ENCODE results near the gene PADI3. TPM values are rescaled to one million over a fixed set of nuclear protein-coding genes. Genes with fewer than 3 reads are reported as not detected.

The PADI3 gene
- total RNA-seq, 1 experiment from 2014 or later: 0.61 TPM

DNA sequence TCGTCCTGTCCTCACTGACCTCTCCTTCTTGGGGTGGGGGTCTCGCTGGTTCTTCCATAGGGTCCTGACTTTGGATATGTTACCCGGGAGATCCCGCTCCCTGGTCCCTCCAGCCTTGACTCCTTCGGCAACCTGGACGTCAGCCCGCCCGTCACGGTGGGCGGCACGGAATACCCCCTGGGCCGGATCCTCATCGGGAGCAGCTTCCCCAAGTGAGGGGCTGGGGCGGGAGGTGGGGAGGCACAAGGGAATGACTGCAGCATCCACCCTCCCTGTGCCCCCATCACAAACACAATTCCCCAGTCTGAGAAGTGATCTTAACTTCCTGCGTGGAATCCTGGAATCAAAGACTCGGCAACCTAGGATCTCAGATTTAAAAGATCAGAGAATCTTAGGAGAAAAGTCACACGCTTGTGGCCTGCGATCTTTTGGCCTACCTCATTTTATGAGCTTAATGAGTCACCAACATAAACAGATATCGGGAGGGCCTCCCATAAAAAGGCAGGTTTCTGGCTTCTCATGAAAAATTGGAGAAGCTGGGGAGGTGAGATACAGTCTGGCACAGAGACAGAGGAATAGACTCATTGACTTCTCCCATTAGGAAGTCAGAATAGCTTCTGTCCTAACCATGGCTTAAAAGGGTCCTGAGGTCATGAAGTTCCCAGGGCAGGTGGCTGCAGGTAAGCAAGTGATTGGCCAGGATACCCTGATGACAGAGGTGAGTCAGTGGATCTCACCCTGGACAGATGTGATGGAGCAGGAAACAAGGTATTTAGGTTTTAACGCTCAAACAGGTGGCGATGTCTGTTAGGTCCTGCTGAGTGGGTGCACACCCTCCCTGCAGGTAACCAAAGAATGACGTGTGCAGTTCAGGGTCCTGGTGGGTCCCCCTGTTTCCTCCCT, 15.9 kb upstream of the PADI3 start (continued):
- TF ChIP-seq, protein P1, sequence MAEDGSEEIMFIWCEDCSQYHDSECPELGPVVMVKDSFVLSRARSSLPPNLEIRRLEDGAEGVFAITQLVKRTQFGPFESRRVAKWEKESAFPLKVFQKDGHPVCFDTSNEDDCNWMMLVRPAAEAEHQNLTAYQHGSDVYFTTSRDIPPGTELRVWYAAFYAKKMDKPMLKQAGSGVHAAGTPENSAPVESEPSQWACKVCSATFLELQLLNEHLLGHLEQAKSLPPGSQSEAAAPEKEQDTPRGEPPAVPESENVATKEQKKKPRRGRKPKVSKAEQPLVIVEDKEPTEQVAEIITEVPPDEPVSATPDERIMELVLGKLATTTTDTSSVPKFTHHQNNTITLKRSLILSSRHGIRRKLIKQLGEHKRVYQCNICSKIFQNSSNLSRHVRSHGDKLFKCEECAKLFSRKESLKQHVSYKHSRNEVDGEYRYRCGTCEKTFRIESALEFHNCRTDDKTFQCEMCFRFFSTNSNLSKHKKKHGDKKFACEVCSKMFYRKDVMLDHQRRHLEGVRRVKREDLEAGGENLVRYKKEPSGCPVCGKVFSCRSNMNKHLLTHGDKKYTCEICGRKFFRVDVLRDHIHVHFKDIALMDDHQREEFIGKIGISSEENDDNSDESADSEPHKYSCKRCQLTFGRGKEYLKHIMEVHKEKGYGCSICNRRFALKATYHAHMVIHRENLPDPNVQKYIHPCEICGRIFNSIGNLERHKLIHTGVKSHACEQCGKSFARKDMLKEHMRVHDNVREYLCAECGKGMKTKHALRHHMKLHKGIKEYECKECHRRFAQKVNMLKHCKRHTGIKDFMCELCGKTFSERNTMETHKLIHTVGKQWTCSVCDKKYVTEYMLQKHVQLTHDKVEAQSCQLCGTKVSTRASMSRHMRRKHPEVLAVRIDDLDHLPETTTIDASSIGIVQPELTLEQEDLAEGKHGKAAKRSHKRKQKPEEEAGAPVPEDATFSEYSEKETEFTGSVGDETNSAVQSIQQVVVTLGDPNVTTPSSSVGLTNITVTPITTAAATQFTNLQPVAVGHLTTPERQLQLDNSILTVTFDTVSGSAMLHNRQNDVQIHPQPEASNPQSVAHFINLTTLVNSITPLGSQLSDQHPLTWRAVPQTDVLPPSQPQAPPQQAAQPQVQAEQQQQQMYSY (CRISPR knock-in tag; IDR thresholded peaks at IDR 0.05): no peak

DNA sequence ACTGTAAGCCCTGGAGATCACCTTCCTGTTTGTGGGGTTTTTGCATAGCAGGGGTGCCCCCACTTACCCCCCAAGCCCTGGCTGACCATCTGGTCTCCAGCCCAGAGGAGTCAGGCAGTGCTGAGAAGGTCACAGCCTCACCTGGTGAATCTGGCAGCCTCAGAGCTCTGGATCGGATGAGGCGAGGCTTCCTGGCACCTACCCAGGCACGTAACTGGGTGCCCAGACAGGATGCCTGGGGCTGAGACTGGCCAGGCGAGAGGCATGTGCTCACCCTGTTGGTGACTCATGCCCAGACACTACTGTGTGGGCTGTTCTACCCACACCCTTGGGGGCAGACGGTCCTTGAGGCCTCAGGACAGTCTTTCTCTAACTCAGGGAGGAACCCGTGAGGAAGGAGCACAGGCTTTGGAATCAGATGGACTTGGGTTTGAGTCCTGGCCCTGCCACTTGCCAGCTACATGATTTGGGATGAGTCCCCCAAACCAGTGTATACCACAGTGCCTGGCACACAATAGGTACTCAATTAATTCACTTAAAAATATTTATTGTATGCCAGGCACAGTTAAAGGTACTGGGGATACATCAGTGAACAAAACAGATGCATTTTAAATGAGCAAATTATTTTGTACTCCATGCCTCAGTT, 15.1 kb upstream of the PADI3 start:
- ChIA-PET POLR2A (no interaction called here), CTCF (interaction anchor here (0.7 to 5.4 kb wide), 5 partner anchors 16 to 109 kb away, joined by 3 to 53 read pairs (median 6); partner anchors contain the start of gene PADI3)
- no peak for DNase-seq (ENCODE audit: low spot score)
- H3K4me3 Mint-ChIP-seq: no peak overlapping the region
- H3K4me1 Mint-ChIP-seq: peaks cover 13% of the 10 kb centered on the region
- TF ChIP-seq TCF7 (CRISPR knock-in tag; IDR thresholded peaks at IDR 0.05; ENCODE audit: low read depth) (no peak), FOXP1 (CRISPR knock-in tag; IDR thresholded peaks at IDR 0.05; ENCODE audit: borderline replicate concordance) (no peak), NFE2L1 (CRISPR knock-in tag; IDR thresholded peaks at IDR 0.05) (no peak), ATF1 (CRISPR knock-in tag; IDR thresholded peaks at IDR 0.05) (no peak)
- TF ChIP-seq, protein P2, sequence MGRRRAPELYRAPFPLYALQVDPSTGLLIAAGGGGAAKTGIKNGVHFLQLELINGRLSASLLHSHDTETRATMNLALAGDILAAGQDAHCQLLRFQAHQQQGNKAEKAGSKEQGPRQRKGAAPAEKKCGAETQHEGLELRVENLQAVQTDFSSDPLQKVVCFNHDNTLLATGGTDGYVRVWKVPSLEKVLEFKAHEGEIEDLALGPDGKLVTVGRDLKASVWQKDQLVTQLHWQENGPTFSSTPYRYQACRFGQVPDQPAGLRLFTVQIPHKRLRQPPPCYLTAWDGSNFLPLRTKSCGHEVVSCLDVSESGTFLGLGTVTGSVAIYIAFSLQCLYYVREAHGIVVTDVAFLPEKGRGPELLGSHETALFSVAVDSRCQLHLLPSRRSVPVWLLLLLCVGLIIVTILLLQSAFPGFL (CRISPR knock-in tag; IDR thresholded peaks at IDR 0.05; ENCODE audit: borderline replicate concordance): no peak
- TF ChIP-seq, protein P3, sequence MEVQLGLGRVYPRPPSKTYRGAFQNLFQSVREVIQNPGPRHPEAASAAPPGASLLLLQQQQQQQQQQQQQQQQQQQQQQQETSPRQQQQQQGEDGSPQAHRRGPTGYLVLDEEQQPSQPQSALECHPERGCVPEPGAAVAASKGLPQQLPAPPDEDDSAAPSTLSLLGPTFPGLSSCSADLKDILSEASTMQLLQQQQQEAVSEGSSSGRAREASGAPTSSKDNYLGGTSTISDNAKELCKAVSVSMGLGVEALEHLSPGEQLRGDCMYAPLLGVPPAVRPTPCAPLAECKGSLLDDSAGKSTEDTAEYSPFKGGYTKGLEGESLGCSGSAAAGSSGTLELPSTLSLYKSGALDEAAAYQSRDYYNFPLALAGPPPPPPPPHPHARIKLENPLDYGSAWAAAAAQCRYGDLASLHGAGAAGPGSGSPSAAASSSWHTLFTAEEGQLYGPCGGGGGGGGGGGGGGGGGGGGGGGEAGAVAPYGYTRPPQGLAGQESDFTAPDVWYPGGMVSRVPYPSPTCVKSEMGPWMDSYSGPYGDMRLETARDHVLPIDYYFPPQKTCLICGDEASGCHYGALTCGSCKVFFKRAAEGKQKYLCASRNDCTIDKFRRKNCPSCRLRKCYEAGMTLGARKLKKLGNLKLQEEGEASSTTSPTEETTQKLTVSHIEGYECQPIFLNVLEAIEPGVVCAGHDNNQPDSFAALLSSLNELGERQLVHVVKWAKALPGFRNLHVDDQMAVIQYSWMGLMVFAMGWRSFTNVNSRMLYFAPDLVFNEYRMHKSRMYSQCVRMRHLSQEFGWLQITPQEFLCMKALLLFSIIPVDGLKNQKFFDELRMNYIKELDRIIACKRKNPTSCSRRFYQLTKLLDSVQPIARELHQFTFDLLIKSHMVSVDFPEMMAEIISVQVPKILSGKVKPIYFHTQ (CRISPR knock-in tag; IDR thresholded peaks at IDR 0.05): no peak
- TF ChIP-seq, protein P4, sequence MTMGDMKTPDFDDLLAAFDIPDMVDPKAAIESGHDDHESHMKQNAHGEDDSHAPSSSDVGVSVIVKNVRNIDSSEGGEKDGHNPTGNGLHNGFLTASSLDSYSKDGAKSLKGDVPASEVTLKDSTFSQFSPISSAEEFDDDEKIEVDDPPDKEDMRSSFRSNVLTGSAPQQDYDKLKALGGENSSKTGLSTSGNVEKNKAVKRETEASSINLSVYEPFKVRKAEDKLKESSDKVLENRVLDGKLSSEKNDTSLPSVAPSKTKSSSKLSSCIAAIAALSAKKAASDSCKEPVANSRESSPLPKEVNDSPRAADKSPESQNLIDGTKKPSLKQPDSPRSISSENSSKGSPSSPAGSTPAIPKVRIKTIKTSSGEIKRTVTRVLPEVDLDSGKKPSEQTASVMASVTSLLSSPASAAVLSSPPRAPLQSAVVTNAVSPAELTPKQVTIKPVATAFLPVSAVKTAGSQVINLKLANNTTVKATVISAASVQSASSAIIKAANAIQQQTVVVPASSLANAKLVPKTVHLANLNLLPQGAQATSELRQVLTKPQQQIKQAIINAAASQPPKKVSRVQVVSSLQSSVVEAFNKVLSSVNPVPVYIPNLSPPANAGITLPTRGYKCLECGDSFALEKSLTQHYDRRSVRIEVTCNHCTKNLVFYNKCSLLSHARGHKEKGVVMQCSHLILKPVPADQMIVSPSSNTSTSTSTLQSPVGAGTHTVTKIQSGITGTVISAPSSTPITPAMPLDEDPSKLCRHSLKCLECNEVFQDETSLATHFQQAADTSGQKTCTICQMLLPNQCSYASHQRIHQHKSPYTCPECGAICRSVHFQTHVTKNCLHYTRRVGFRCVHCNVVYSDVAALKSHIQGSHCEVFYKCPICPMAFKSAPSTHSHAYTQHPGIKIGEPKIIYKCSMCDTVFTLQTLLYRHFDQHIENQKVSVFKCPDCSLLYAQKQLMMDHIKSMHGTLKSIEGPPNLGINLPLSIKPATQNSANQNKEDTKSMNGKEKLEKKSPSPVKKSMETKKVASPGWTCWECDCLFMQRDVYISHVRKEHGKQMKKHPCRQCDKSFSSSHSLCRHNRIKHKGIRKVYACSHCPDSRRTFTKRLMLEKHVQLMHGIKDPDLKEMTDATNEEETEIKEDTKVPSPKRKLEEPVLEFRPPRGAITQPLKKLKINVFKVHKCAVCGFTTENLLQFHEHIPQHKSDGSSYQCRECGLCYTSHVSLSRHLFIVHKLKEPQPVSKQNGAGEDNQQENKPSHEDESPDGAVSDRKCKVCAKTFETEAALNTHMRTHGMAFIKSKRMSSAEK (CRISPR knock-in tag; IDR thresholded peaks at IDR 0.05; ENCODE audit: borderline replicate concordance): no peak
- TF ChIP-seq, protein P5, sequence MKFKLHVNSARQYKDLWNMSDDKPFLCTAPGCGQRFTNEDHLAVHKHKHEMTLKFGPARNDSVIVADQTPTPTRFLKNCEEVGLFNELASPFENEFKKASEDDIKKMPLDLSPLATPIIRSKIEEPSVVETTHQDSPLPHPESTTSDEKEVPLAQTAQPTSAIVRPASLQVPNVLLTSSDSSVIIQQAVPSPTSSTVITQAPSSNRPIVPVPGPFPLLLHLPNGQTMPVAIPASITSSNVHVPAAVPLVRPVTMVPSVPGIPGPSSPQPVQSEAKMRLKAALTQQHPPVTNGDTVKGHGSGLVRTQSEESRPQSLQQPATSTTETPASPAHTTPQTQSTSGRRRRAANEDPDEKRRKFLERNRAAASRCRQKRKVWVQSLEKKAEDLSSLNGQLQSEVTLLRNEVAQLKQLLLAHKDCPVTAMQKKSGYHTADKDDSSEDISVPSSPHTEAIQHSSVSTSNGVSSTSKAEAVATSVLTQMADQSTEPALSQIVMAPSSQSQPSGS (CRISPR knock-in tag; IDR thresholded peaks at IDR 0.05; ENCODE audit: borderline replicate concordance, low read depth): no peak
- no peak for ATAC-seq
- H3K36me3 Mint-ChIP-seq: no peaks in the 10 kb centered on the region
- no peaks in the 10 kb centered on the region for H3K9me3 Mint-ChIP-seq
- H3K27me3 Mint-ChIP-seq (ENCODE audit: low read depth): peaks cover 3% of the 10 kb centered on the region; the same call in 1 of the 2 replicates
- H3K27ac Mint-ChIP-seq: no peak overlapping the region

Measured in WTC11 (cell line).